Fibroblast of skin of abdomen (primary cell): ENCODE data around the gene IGSF11.
A peak's percentile ranks its signal among the peaks of the same experiment; 100 is the strongest.
"Not testable (repeated sequence)": the region's sequence is repeated elsewhere in the genome, so short reads cannot be mapped to it uniquely, and the experiment has no call there.

Experiments used
- DNase-seq: peaks from one replicate; pipeline ENCODE4 v3.0.0-alpha.2; 2013

The IGSF11 gene

DNA sequence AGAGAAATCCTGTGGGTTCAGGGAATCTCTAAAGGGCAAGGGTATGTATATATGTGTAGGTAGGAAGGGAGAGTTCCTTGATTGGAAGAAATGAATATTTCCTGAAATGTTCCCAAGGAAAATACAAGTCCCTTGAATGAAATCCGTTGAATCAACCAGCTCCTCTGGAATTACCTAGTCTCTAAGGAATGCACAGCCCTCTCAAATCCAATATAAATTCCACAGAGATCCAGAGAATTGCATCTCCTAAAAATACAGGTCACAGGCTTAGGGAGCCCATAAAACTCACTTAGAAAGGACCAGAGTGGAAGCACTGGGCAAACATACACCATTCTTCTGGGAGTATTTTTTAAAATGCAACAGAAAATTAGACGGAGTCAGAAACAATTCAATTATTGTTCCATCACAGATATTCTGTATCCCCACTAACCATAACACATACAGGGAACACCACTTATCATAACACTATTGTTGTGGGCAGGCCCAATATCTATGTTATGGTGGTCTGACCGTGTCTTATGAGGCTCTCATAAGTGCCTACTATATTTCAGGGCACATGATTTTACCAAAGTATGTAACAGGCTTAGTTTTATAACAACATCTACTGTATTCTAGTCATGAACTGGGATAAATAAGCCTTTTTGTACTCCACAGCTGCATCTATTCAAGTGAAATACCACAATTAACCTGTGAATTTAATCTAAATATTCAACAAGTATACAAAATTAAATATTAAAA is 43.7 kb downstream of the IGSF11 start:
- DNase-seq: no peak

DNA sequence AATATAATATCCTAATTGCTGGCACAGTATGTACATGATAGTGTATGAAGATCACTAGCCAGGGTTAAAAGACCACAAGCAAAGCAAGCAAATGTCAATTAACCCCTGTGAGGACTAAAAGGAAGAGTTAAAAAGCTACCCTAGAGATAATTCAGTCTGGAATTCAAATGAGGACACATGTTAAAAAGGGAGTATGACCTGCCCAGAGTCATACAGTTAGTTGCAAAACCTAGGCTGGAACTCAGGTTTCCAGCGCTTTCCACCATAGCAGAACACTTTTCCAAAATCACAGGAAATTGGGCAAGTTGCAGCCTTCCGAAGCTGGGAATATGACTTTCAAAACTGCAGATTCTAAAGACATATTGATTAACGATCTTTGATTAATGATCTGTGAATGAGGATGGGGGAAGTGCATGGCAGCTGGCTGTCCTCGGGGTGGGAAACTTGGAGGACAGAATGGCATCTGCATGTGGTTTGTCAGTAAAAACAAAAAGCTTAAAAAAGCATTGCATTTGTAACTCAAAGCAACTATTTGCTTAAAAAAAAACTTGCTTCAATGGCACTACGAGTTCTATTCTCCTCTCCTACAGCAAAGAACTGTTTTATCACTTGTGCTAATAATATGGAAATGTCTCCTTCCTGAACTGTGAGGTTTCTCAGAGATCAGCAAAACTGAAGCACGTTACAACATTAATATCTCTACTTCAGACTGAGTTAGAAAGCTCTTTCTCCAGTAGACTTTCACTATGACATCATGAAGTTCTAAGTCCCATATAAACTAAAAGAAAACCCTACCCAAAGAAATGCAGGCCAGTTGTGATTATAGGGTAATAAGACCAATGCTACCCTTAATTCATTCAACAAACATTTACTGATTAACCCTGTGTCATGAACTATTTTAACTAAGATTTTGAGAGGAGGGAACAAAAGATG is 46.2 kb downstream of the IGSF11 start:
- DNase-seq: no peak

DNA sequence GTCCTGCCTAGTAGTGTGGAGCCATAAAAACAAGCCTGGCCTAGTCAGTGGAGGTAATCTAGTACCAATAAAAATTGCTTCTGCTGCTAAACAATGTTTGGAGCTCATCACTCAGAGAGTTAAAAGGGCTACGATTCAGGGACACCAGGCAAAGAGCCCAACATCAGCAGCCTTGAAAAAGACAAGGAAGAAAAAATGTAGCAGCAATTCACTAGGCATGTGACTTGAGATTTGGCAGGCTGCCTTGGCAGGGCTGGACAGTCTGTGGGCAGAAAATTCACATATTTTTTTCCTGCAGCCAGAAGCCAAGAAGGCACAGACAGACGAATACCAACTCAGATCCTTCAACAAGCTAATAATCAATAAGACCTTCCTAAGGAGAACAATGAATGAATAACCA is 47.2 kb downstream of the IGSF11 start:
- peak; percentile 3 for DNase-seq

DNA sequence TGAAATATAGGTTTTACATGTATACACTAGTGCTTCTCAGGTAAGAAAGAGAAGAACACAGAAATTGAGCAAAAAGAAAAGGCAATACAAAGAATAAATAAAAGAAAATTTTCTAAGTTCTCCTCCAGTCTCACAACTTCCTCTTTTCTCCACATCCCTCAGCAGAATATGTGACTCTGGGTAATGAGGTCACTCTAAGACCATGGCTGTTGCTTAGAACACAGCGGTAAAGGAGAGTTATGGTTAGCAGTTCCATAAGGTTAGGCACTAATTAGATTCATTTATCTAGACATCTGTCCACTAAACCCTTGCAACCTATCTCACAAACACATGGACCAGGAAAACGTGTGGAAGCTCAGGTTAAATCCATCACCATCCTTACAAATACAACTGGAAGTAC is 47.9 kb downstream of the IGSF11 start:
- no peak for DNase-seq

DNA sequence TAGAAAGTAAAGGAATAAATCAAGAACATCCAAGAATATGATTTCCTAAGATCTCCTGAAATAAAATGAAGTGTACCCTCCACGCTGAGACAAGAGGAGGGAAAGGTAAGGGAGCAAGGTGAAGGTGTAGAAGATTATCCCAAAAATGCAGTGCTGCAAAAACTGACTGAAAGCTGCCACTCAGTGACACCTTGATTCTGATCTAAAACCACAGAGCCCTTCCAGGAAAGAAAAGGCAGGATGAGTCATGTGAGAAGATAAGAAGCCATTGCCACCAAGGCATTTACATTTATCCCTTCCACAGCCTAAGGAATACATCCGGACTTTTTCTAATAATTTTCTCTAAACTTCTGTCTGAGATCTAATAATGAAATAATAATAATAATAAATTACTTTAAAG is 49.9 kb downstream of the IGSF11 start:
- DNase-seq: no peak

DNA sequence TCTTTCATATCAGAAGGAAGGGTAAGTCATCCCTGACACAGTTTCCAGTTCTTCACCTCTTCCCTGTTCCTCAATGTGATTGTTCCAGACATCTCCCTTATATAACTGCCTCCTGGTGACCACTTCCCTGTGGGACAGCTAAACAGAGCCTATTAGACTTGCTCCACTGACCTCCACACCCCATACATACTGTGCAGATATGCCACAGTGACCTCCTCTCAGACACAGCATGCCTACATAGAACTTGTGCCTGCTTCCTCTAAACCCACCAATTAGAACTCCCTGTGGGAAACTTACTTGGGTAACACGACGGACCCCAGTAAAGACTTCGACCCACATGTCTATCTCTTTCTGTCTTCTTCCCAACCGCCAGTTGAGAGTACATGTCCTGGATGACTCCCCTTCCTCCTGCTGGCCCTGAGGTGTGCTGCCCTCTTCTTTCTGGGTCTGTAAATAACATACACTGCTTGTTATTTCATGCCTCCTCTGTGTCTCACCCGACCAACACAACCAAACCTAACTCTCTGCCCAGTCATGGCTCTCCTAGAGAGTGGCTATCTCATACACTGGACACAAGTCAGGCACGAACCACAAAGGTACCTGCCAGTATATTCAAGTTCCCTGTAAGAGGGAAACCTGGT is 53.0 kb downstream of the IGSF11 start:
- no peak for DNase-seq

DNA sequence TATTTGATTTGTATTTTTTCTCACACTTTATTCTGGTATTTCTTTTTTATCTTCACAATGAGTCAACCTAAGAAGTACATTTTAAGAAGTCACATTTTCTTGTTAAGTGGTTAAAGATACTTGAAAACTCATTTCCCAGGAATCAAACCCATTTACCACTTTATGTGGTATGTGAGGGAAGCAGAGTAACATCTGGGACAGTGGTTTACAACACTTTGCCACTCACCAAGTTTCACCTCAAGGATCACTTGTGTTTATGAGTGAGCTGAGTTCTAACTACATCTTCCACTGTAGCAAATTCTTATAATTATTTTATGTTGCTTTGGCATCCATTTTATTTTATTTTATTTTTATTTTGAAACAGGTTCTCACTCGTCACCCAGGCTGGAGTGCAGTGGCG is 53.8 kb downstream of the IGSF11 start:
- DNase-seq: no peak

DNA sequence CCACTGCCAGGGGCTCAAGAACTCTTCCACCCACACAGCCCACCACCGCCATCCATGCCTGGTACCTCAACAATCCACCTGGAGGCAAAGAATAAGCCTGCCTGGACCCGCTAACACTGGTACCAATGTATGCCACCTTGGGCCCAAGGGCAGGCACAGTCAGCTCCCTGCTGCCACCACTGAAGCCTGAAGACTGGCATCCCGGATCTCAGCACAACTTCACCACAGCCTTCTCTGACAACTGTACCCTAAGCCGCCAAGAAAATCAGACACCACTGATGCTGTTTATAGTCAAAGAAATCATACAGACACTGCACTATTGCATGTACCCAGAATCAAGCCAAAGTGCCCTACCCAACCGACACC is 56.3 kb downstream of the IGSF11 start:
- no peak for DNase-seq

DNA sequence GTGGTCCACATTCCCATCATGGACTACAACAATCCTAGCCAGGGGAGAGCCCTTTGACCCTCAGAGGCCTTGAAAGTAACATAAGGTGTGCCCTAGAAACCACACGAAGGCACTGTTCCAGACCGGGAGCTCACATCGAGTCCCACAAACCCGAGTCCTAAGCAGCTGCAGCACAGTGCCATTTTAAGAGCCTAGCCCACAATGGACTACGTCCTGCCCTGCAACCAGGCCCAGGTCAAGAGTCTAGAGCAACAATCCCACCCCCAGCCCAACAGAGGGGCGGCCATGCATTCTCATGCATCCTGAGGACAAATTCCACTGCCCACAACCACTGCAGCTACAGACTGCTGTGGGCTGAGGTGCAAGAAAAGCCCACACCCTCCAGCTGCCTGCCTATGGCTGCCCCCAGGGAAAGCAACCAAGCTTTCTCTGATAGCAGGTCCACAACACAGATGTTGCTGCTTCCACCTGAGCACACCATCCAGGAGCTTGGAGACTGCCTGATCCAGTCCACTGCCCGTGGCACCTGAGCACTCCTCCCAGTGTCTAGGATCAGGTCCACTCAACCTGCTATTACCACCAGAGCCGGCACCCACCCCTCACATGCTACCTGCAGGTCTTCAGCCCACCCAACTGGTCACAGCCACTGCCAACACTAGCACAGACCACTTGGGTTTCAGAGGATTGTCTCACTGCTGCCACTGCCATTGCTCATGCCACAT is 56.8 kb downstream of the IGSF11 start:
- DNase-seq: no peak

DNA sequence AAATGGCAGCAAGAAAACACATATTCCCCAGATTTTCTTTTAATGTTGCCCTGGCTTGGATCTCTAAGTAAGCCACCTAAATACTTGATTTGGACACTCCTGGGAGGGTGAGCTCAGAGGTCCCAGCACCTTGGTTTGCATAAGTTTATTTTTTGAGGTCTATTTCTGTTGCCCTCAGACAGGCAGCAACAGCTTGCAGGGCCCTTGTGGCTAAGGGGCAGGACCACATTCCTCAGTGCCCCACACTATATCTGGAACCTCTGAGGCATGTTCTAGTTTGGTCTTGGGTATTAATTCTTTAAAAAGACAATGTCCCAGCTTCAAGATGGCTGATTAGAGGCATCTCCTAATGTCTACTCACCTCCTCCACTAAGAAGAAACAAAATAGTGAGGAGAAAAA is 57.5 kb downstream of the IGSF11 start:
- no peak for DNase-seq

DNA sequence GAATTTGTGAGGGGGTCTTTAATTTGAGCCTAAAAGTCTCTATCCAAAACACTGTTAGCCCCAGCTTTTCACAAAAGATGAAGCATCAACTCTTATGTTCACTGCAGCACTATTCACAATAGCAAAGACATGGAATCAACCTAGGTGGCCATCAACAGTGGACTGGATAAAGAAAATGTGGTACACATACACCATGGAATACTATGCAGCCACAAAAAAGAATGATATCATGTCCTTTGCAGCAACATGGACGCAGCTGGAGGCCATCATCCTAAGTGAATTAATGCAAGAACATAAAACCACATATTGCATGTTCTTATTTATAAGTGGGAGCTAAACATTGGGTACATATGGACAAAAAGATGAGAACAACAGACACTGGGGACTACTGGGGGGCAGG is 59.2 kb downstream of the IGSF11 start:
- DNase-seq: not testable (repeated sequence)

DNA sequence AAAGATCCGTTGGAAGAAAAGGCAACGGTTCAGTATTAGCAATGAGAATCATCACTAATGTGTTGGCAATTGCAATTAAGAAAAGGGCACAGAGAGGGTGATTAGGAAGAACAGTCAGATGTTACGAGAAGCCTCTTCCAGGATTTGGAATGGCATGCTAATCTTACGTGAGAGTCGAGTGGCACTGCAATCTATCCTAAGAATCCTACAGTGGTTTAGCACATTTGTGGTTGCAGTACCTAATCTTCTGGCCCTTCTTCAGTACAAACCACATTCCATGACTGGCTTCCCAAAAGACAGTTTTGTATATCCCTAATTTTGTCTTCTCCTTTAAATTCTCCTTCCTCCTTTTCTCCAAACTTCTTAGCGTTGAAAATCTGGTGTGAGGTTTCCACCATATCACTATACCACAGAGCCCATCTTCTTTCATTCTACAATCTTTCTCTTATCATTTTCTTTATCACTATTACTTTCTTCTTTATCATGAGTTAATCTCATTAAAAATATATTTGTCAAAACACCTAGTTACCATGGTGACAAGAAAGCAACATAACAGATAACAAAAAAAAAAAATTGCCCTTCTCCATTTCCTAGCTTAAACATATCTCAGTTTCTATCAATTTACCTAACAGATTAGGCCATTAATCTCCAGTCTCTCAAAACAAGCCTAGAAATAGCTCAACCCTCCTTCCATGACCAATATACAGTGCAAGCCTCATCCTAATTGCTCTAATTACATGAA is 60.1 kb downstream of the IGSF11 start:
- no peak for DNase-seq

DNA sequence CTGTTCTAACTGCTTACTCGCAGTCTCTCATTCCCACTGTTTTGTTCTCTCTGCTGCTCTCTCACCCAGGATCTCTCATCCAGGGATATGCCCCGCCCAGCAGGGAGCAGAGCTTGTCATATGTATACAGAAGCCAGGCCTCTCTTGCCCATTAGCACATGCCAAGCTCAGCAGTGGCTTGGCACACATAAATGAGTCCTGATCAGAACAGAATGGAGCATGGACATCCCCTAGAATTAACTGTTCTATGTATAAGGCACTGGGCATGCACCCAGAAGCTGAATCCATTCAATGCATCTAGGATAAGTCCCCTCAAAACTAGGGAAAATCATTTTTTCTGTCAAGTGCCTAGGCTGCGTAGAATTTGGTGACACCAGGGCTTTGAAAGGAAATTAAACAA is 61.6 kb downstream of the IGSF11 start:
- DNase-seq: no peak

DNA sequence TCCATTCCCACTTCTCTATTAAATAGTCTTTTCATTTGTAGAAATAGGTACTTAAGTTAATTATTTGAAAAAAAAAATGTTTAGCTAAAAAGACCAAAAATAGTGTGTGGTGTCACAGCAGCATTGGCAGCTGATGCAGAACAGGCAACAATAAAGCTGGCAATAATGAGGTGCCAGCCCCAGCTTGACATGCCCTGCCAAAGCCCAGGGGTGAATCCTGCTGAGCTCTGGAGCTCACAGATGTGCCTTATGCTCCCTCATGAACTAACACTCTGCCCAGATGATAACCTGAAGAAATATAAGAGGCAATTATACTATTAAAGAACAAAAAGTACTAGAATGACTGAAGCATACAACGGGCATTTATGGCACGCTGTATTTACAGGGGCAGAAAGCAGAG is 63.8 kb downstream of the IGSF11 start:
- no peak for DNase-seq

DNA sequence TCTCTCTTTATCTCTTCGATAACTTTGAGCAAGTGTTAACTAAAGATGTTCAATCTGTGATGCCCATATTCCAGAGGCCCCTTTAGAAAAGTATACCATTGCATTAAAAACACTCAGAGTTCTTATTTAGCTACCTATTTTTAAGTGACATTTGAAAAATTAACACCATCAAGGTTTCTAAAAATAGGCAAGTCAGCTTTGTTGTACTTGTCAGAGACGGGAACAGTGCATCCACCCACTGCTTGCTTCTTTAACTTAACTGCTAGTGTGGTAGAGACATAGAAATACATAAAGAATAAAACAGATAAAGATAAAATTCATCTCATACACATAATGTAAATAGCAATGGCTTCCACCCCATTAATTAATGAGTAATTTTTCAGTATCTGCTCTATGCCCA is 66.0 kb downstream of the IGSF11 start:
- DNase-seq: no peak

DNA sequence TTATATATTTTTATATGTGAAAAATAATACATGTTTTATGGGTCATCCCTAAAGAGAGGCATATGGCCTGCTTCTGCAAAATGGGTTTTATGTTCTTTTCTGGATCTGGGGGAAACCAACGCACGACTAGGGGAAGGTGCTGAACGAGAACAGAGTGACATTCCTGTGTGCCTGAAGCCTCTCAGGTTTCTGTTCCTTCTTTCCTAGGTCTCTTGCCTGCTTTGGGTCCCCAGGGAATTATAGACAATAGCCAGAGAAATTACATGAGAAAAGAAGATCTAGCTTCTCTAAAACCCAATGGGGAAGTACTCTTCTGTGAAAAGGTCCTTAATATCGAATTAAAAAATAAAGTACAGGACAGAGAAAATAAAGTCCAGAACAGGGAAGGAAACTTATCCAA is 66.5 kb downstream of the IGSF11 start:
- no peak for DNase-seq

DNA sequence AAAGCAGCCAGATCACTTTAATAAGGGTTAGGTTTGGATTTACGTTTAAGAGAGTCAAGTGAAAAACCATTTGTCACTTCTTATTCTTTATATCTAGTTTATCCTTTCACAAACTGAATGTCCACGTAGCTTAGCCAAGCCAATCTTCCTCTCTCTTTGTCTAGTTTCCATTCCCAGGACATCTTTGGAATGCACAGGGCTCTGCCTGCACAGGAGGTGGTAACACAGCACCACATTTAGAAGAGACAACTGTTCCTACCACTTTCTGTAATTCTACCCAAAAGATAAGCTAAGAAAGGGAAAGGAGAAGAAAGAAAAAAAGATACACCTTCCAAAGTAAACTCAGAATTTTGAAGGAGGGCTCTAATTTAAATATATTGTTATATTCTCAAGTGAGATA is 67.9 kb downstream of the IGSF11 start:
- no peak for DNase-seq

DNA sequence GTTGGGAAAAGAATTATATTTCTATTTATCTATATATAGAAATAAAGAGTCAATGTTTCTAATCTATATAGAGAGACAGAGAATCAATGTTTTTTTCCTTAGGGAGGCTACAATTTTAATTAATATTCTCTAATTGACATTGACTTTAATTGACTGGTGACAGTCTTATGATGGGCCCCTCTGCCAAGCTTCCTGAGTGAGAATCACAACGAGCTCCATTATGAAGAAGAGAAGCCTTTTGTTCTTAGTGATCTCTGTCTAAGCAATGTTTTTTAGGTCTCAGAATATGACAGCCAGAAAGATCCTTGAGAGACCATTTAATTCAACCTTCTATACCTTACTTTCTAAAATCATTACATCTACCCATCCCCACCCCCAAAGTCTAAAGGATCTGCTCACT is 70.9 kb downstream of the IGSF11 start:
- no peak for DNase-seq

DNA sequence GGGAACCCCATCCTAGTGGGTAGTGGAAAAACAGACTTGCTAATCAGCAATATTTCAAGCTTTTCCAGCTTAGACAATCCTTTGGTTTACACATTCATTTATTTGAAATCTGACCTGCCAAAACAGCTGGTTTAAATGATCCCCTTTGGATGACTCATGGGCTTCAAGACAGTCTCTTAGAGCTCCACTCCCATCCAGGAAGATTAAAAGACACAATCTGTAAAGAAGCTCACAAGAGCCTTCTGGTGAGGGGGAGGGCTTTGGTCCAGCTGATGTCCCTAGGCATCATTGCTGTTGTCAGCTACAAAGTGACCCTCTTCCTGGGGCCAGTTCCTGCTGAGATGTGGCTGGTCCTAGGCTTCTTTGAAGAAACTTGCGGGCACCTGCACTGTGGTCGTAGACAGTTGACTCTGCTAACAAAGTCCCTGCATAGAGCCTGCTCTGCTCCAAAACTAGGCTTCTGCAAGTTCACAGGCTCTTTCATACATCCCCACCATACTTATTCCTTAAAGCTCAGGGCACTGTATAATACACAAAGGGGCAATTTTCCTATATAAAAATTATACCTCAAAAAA is 73.7 kb downstream of the IGSF11 start:
- DNase-seq: peak; percentile 27

DNA sequence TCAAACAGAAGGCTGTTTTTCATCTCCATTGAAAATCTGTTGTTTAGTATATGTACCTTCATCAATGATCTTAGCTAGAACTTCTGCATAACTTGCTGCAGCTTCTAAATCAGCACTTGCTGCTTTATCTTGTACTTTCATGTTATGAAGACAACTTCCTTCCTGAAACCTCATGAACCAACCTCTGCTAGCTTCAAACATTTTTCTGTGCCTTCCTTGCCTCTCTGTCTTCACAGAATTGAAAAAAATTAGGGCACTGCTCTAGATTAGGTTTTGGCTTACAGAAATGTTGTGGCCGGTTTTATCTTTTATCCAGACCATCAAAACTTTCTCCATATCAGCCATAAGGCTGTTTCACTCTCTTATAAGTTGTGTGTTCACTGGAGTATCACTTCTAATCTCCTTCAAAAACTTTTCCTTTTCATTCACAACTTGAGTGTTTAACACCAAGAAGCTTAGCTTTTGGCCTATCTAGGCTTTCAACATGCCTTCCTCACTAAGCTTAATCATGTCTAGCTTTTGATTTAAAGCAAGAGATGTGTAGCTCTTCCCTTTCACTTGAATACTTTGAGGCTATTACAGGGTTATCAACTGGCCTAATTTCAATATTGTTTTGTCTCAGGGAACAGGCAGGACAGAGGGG is 78.6 kb downstream of the IGSF11 start:
- DNase-seq: no peak

DNA sequence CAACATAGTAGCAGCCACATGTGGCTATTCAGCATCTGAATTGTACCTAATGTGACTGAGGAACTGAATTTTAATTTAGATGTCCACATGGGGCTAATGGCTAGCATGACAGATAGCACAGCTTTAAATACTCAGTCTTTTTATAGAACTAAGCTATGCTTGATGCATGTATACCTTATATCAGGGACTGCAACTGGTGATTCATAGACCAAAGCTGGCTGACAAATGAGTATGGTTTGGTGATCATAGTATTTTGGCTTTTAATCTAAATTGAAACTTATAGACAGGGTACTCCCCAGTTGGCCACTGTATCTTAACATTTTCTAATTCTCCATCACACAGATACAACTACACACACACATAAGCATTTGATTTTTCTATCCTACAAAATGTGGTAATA is 83.6 kb downstream of the IGSF11 start:
- no peak for DNase-seq
